HCT116 (cell line): ENCODE measurements around the gene UGGT2. TPM values are rescaled to one million over a fixed set of nuclear protein-coding genes. Genes with fewer than 3 reads are reported as not detected.

Experiments
- ATAC-seq: fragments of 200-7000 bp; cut with Tn5 transposase; 2 replicates; pipeline ENCODE4 v1.9.1; 2020; ENCODE audit warnings: mild to moderate bottlenecking, moderate library complexity
- BruUV-seq: library from RNA; stranded (reverse); fragments of 400-500 nt; replicated peaks from 2 replicates; lab custom pipeline; 2021; lab: Mats Ljungman, UMichigan
- CTCF ChIA-PET: fragments of 300-600 bp; sonication (Branson Sonifier 250); formaldehyde crosslinking; loops from one replicate; lab custom pipeline; 2021; ENCODE audit warnings: antibody characterized with exemption; lab: Charles Lee
- POLR2A ChIA-PET: fragments of 300-600, 350-600 bp; sonication (Branson Sonifier 250); formaldehyde crosslinking; loops from one replicate; lab custom pipeline; 2021; ENCODE audit warnings: antibody characterized with exemption; lab: Charles Lee
- RAD21 ChIA-PET, 2 experiments: fragments of 300-600 bp; sonication (Branson Sonifier 250); formaldehyde crosslinking; loops; one replicate each; lab custom pipeline; 2023; ENCODE audit warnings: low total read pairs in 2 of 2; ENCODE audit not compliant: uncharacterized antibody in 2 of 2, unreplicated experiment in 2 of 2, low non-redundant PET in 1 of 2; lab: Charles Lee
- DNase-seq: peaks from one replicate; pipeline ENCODE4 v3.0.0-alpha.2; 2010; ENCODE audit warnings: low read depth, low spot score
- H2AFZ ChIP-seq: fragments of 200-600 bp; shearing (Covaris generic), sonication (generic); 2 replicates; pipeline ENCODE4 v1.6.1; 2017; ENCODE audit warnings: low read depth, mixed run types, mixed read lengths, antibody characterized with exemption, low read length; ENCODE audit not compliant: poor library complexity, severe bottlenecking
- H3K27ac ChIP-seq: 2 replicates; pipeline ENCODE4 v1.5.1; 2012; ENCODE audit warnings: low read depth, low read length
- H3K27me3 ChIP-seq: fragments of 200-600 bp; sonication (generic); 2 replicates; pipeline ENCODE4 v1.6.1; 2016; ENCODE audit warnings: mixed run types, low read length, mixed read lengths; ENCODE audit not compliant: insufficient read depth
- H3K36me3 ChIP-seq, 2 experiments: fragments of 200-500 bp in 1 of 2; fragments of 200-600 bp in 1 of 2; sonication (Bioruptor generic) in 1 of 2; sonication (generic) in 1 of 2; 2 replicates each; pipeline versions ENCODE4 v1.5.1 to v1.6.1; 2014 to 2016; ENCODE audit warnings: low read length in 2 of 2, inconsistent platforms in 1 of 2, mixed read lengths in 1 of 2, mixed run types in 1 of 2; ENCODE audit not compliant: insufficient read depth in 2 of 2, control insufficient read depth in 1 of 2
- H3K4me1 ChIP-seq, 2 experiments: fragments of 200-600 bp in 1 of 2; sonication (generic) in 1 of 2; 2 replicates each; pipeline versions ENCODE4 v1.5.1 to v1.6.1; 2012 to 2017; ENCODE audit warnings: low read length in 2 of 2, inconsistent platforms in 1 of 2, mild to moderate bottlenecking in 1 of 2, mixed read lengths in 1 of 2, mixed run types in 1 of 2, moderate library complexity in 1 of 2; ENCODE audit not compliant: insufficient read depth in 2 of 2, control insufficient read depth in 1 of 2
- H3K4me2 ChIP-seq: fragments of 200-600 bp; sonication (generic); 2 replicates; pipeline ENCODE4 v1.6.1; 2017; ENCODE audit warnings: mixed run types, low read length, mixed read lengths
- H3K4me3 ChIP-seq, 2 experiments: fragments of 200-600 bp in 1 of 2; sonication (generic) in 1 of 2; replicated peaks in 1 of 2; 2 replicates each; pipeline ENCODE4 v1.5.1; 2011 to 2016; ENCODE audit warnings: low read length in 2 of 2, control low read depth in 1 of 2, low read depth in 1 of 2, mild to moderate bottlenecking in 1 of 2, mixed read lengths in 1 of 2, mixed run types in 1 of 2
- H3K79me2 ChIP-seq: fragments of 200-600 bp; sonication (generic); 2 replicates; pipeline ENCODE4 v1.6.1; 2017; ENCODE audit warnings: mild to moderate bottlenecking, mixed run types, low read length, moderate library complexity, mixed read lengths; ENCODE audit not compliant: insufficient read depth
- H3K9ac ChIP-seq: fragments of 200-600 bp; sonication (generic); 2 replicates; pipeline ENCODE4 v1.6.1; 2016; ENCODE audit warnings: low read length, mixed read lengths
- H3K9me2 ChIP-seq: fragments of 200-600 bp; sonication (generic), shearing (Covaris generic); 2 replicates; pipeline ENCODE4 v1.6.1; 2017; ENCODE audit warnings: mixed run types, mild to moderate bottlenecking, moderate library complexity; ENCODE audit not compliant: insufficient read depth
- H3K9me3 ChIP-seq, 2 experiments: fragments of 200-500 bp in 1 of 2; fragments of 200-600 bp in 1 of 2; sonication (Bioruptor generic) in 1 of 2; sonication (generic) in 1 of 2; 2 replicates each; pipeline ENCODE4 v1.6.1; 2014 to 2017; ENCODE audit warnings: low read length in 2 of 2, mixed read lengths in 2 of 2, inconsistent platforms in 1 of 2, low read depth in 1 of 2, mild to moderate bottlenecking in 1 of 2, mixed run types in 1 of 2, moderate library complexity in 1 of 2; ENCODE audit not compliant: control insufficient read depth in 1 of 2, insufficient read depth in 1 of 2
- H4K20me1 ChIP-seq: fragments of 200-600 bp; sonication (generic), shearing (Covaris generic); 2 replicates; pipeline ENCODE4 v1.6.1; 2017; ENCODE audit warnings: mixed run types, mild to moderate bottlenecking, moderate library complexity; ENCODE audit not compliant: insufficient read depth
- CBX3 ChIP-seq: IDR thresholded peaks from 2 replicates; pipeline ENCODE4 v1.6.1; 2012; ENCODE audit warnings: low read depth
- CEBPB ChIP-seq: IDR thresholded peaks from 2 replicates; pipeline ENCODE4 v1.6.1; 2012; ENCODE audit warnings: low read depth
- EGR1 ChIP-seq: IDR thresholded peaks from 2 replicates; pipeline ENCODE4 v1.6.1; 2012; ENCODE audit warnings: low read depth
- ELF1 ChIP-seq: IDR thresholded peaks from 2 replicates; pipeline ENCODE4 v1.6.1; 2012; ENCODE audit warnings: low read depth, borderline replicate concordance
- EZH2 ChIP-seq: fragments of 200-600 bp; sonication (generic); IDR thresholded peaks from 2 replicates; pipeline ENCODE4 v1.6.1; 2017; ENCODE audit warnings: antibody characterized with exemption, mixed run types
- EZH2phosphoT487 ChIP-seq: fragments of 200-600 bp; IDR thresholded peaks from 2 replicates; pipeline ENCODE4 v1.6.1; 2018; ENCODE audit warnings: antibody characterized with exemption, borderline replicate concordance
- FOSL1 ChIP-seq: IDR thresholded peaks from 2 replicates; pipeline ENCODE4 v1.6.1; 2012; ENCODE audit warnings: low read depth
- POLR2A ChIP-seq: IDR thresholded peaks from 2 replicates; pipeline ENCODE4 v1.7.0; 2011; ENCODE audit warnings: borderline replicate concordance; ENCODE audit not compliant: insufficient read depth, insufficient read length; ENCODE audit errors: extremely low read depth
- RAD21 ChIP-seq: IDR thresholded peaks from 2 replicates; pipeline ENCODE4 v1.6.1; 2012; ENCODE audit warnings: low read depth, mild to moderate bottlenecking
- SIN3A ChIP-seq: IDR thresholded peaks from 2 replicates; pipeline ENCODE4 v1.6.1; 2012; ENCODE audit warnings: low read depth
- SP1 ChIP-seq: IDR thresholded peaks from 2 replicates; pipeline ENCODE4 v1.6.1; 2012; ENCODE audit warnings: low read depth
- SRF ChIP-seq: IDR thresholded peaks from 2 replicates; pipeline ENCODE4 v1.6.1; 2012; ENCODE audit warnings: low read depth
- TCF7L2 ChIP-seq: IDR thresholded peaks from 2 replicates; pipeline ENCODE4 v1.7.0; 2011; ENCODE audit warnings: borderline replicate concordance, inconsistent platforms; ENCODE audit not compliant: insufficient read depth, insufficient read length; ENCODE audit errors: extremely low read depth
- YY1 ChIP-seq: IDR thresholded peaks from 2 replicates; pipeline ENCODE4 v1.6.1; 2011; ENCODE audit warnings: low read length, low read depth, moderate library complexity, mild to moderate bottlenecking; ENCODE audit not compliant: insufficient replicate concordance; ENCODE audit errors: extremely low read depth
- intact Hi-C: fragments of 100-400 bp; cut with micrococcal nuclease; formaldehyde crosslinking; loops from 2 replicates; pipeline ENCODE4 v1.10.0; 2022
- total RNA-seq: library from RNA; stranded (reverse); gene quantifications from one replicate; pipeline ENCODE4 v1.2.1, GENCODE V29; 2021; ENCODE audit not compliant: unreplicated experiment
- TF ChIP-seq, protein P1 (sequence below): IDR thresholded peaks from 2 replicates; pipeline ENCODE4 v1.6.1; 2012
- TF ChIP-seq, protein P2 (sequence below): IDR thresholded peaks from 2 replicates; pipeline ENCODE4 v1.6.1; 2011; ENCODE audit warnings: mild to moderate bottlenecking, low read length, moderate library complexity; ENCODE audit not compliant: insufficient replicate concordance; ENCODE audit errors: extremely low read depth
- TF ChIP-seq, protein P3 (sequence below): IDR thresholded peaks from 2 replicates; pipeline ENCODE4 v1.6.1; 2012; ENCODE audit warnings: low read depth

UGGT2 gene
- total RNA-seq, 1 experiment from 2014 or later, result 27.1 TPM

GRCh38 chr13:95931300-95932025 lies 121.7 kb downstream of the UGGT2 start:
- Histone ChIP-seq H3K9me2 (no peaks in the 10 kb centered on the region), H3K36me3 (peaks cover 0 to 6% of the 10 kb centered on the region in 2 experiments; a peak in 3 of 4 replicates), H3K79me2 (no peaks in the 10 kb centered on the region), H3K27ac (no peak overlapping the region), H3K4me3 (no peak overlapping the region), H3K27me3 (no peaks in the 10 kb centered on the region), H3K4me2 (no peak overlapping the region), H3K9ac (no peak overlapping the region), H2AFZ (no peak overlapping the region), H4K20me1 (no peaks in the 10 kb centered on the region), H3K9me3 (no peaks in the 10 kb centered on the region), H3K4me1 (no peaks in the 10 kb centered on the region)
- no TSS peak for BruUV-seq
- TF ChIP-seq YY1, result no peak
- TF ChIP-seq SP1, result no peak
- no peak for TF ChIP-seq ELF1
- no peak for TF ChIP-seq EZH2
- TF ChIP-seq, protein P1, sequence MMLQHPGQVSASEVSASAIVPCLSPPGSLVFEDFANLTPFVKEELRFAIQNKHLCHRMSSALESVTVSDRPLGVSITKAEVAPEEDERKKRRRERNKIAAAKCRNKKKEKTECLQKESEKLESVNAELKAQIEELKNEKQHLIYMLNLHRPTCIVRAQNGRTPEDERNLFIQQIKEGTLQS, result no peak
- TF ChIP-seq RAD21, result no peak
- no peak for TF ChIP-seq SIN3A
- no peak for TF ChIP-seq TCF7L2
- no peak for TF ChIP-seq CBX3
- TF ChIP-seq FOSL1, result no peak
- no peak for TF ChIP-seq CEBPB
- no peak for TF ChIP-seq EZH2phosphoT487
- no peak for TF ChIP-seq SRF
- TF ChIP-seq POLR2A, result no peak
- TF ChIP-seq, protein P2, sequence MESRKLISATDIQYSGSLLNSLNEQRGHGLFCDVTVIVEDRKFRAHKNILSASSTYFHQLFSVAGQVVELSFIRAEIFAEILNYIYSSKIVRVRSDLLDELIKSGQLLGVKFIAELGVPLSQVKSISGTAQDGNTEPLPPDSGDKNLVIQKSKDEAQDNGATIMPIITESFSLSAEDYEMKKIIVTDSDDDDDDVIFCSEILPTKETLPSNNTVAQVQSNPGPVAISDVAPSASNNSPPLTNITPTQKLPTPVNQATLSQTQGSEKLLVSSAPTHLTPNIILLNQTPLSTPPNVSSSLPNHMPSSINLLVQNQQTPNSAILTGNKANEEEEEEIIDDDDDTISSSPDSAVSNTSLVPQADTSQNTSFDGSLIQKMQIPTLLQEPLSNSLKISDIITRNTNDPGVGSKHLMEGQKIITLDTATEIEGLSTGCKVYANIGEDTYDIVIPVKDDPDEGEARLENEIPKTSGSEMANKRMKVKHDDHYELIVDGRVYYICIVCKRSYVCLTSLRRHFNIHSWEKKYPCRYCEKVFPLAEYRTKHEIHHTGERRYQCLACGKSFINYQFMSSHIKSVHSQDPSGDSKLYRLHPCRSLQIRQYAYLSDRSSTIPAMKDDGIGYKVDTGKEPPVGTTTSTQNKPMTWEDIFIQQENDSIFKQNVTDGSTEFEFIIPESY, result no peak
- TF ChIP-seq, protein P3, sequence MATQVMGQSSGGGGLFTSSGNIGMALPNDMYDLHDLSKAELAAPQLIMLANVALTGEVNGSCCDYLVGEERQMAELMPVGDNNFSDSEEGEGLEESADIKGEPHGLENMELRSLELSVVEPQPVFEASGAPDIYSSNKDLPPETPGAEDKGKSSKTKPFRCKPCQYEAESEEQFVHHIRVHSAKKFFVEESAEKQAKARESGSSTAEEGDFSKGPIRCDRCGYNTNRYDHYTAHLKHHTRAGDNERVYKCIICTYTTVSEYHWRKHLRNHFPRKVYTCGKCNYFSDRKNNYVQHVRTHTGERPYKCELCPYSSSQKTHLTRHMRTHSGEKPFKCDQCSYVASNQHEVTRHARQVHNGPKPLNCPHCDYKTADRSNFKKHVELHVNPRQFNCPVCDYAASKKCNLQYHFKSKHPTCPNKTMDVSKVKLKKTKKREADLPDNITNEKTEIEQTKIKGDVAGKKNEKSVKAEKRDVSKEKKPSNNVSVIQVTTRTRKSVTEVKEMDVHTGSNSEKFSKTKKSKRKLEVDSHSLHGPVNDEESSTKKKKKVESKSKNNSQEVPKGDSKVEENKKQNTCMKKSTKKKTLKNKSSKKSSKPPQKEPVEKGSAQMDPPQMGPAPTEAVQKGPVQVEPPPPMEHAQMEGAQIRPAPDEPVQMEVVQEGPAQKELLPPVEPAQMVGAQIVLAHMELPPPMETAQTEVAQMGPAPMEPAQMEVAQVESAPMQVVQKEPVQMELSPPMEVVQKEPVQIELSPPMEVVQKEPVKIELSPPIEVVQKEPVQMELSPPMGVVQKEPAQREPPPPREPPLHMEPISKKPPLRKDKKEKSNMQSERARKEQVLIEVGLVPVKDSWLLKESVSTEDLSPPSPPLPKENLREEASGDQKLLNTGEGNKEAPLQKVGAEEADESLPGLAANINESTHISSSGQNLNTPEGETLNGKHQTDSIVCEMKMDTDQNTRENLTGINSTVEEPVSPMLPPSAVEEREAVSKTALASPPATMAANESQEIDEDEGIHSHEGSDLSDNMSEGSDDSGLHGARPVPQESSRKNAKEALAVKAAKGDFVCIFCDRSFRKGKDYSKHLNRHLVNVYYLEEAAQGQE, result no peak
- TF ChIP-seq EGR1, result no peak
- DNase-seq, result no peak
- no peak for ATAC-seq
- POLR2A ChIA-PET, result no interaction called here
- RAD21 ChIA-PET, result no interaction called here
- CTCF ChIA-PET, result no interaction called here
- intact Hi-C loops, result no loop called here
